Measurements from ENCODE around the gene RPA1. TPM values are rescaled to one million over a fixed set of nuclear protein-coding genes. Genes with fewer than 3 reads are reported as not detected.

RPA1 gene
- total RNA-seq, 1 experiment from 2014 or later = 211 TPM

DNA sequence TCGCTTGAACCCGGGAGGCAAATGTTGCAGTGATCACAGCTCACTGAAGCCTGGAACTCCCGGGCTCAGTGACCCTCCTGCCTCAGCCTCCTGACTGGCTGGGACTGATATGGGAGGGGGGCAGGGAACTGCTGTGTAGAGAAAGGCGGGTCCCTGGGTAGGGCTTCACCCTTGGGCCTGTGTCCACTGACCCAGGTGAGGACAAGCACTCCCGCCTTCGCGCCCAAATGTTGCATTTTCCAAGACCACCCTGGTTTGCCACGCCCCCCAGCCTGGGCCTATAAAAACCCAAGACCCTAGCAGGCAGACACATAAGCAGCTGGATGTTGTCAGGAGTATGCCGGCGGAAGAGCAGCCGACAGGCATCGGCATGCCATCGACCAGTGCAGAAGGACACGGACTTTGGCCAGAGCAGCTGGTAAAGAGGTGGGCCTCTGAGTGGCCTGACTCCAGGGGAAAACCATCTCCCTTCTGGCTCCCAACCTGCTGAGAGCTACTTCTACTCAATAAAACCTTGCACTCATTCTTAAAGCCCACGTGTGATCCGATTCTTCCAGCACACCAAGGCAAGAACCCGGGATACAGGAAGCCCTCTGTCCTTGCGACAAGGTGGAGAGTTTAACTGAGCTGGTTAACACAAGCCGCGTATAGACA lies 19.2 kb upstream of the RPA1 start:
- Histone ChIP-seq H3K4me1 (ENCODE audit: insufficient read depth, low read length, poor library complexity, severe bottlenecking) (peaks cover 5% of the 10 kb centered on the region), H3K9me3 (ENCODE audit: low read depth, low read length, poor library complexity, severe bottlenecking) (no peaks in the 10 kb centered on the region), H3K4me3 (ENCODE audit: low read depth, low read length, poor library complexity, severe bottlenecking) (no peak overlapping the region), H3K27ac (ENCODE audit: low read depth, low read length, poor library complexity, severe bottlenecking) (no peak overlapping the region), H3K36me3 (ENCODE audit: insufficient read depth, low read length, poor library complexity, severe bottlenecking) (peaks cover 22% of the 10 kb centered on the region), H3K27me3 (replicated peaks; ENCODE audit: insufficient read depth, low read depth, low read length, poor library complexity) (no peaks in the 10 kb centered on the region)
- DNase-seq (ENCODE audit: low spot score) = no peak
- CTCF ChIA-PET = no interaction called here
- BruUV-seq (replicated peaks) = no TSS peak
- no peak for TF ChIP-seq EZH2 (IDR thresholded peaks at IDR 0.05; ENCODE audit: borderline replicate concordance, low read depth, low read length, poor library complexity, severe bottlenecking)
- TF ChIP-seq, protein P1, sequence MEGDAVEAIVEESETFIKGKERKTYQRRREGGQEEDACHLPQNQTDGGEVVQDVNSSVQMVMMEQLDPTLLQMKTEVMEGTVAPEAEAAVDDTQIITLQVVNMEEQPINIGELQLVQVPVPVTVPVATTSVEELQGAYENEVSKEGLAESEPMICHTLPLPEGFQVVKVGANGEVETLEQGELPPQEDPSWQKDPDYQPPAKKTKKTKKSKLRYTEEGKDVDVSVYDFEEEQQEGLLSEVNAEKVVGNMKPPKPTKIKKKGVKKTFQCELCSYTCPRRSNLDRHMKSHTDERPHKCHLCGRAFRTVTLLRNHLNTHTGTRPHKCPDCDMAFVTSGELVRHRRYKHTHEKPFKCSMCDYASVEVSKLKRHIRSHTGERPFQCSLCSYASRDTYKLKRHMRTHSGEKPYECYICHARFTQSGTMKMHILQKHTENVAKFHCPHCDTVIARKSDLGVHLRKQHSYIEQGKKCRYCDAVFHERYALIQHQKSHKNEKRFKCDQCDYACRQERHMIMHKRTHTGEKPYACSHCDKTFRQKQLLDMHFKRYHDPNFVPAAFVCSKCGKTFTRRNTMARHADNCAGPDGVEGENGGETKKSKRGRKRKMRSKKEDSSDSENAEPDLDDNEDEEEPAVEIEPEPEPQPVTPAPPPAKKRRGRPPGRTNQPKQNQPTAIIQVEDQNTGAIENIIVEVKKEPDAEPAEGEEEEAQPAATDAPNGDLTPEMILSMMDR (conservative IDR thresholded peaks at IDR 0.05; ENCODE audit: low read depth, low read length) = no peak
- intact Hi-C loops (cut with micrococcal nuclease; ENCODE audit: unreplicated experiment) = no loop called here
- POLR2A ChIA-PET (ENCODE audit: low non-redundant PET) = no interaction called here

DNA sequence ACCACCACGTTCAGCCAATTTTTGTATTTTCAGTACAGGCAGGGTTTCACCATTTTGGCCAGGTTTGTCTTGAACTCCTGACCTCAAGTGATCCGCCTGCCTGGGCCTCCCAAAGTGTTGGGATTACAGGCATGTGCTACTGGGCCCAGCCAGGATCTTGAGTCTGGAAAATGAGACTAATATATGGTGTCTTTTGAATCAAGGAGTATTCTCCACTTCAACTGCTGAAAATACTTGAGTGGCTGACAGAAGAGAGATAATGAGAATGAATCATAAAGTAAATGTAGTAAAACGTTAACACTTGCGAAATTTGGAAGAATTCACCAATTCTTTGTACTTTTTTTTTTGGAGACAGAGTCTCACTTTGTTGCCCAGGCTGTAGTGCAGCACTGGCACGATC lies 16.7 kb upstream of the RPA1 start:
- H3K36me3 ChIP-seq (ENCODE audit: insufficient read depth, low read length, poor library complexity, severe bottlenecking) = peaks cover 16% of the 10 kb centered on the region
- no peaks in the 10 kb centered on the region for H3K27me3 ChIP-seq (replicated peaks; ENCODE audit: insufficient read depth, low read depth, low read length, poor library complexity)
- POLR2A ChIA-PET (ENCODE audit: low non-redundant PET) = no interaction called here
- no peak for TF ChIP-seq EZH2 (IDR thresholded peaks at IDR 0.05; ENCODE audit: borderline replicate concordance, low read depth, low read length, poor library complexity, severe bottlenecking)
- TF ChIP-seq, protein P1 (conservative IDR thresholded peaks at IDR 0.05; ENCODE audit: low read depth, low read length) = no peak
- CTCF ChIA-PET = no interaction called here
- DNase-seq (ENCODE audit: low spot score) = no peak
- H3K27ac ChIP-seq (ENCODE audit: low read depth, low read length, poor library complexity, severe bottlenecking) = no peak overlapping the region
- peaks cover 5% of the 10 kb centered on the region for H3K4me1 ChIP-seq (ENCODE audit: insufficient read depth, low read length, poor library complexity, severe bottlenecking)
- BruUV-seq (replicated peaks) = no TSS peak
- no peak overlapping the region for H3K4me3 ChIP-seq (ENCODE audit: low read depth, low read length, poor library complexity, severe bottlenecking)
- intact Hi-C loops (cut with micrococcal nuclease; ENCODE audit: unreplicated experiment) = no loop called here
- H3K9me3 ChIP-seq (ENCODE audit: low read depth, low read length, poor library complexity, severe bottlenecking) = no peaks in the 10 kb centered on the region

DNA sequence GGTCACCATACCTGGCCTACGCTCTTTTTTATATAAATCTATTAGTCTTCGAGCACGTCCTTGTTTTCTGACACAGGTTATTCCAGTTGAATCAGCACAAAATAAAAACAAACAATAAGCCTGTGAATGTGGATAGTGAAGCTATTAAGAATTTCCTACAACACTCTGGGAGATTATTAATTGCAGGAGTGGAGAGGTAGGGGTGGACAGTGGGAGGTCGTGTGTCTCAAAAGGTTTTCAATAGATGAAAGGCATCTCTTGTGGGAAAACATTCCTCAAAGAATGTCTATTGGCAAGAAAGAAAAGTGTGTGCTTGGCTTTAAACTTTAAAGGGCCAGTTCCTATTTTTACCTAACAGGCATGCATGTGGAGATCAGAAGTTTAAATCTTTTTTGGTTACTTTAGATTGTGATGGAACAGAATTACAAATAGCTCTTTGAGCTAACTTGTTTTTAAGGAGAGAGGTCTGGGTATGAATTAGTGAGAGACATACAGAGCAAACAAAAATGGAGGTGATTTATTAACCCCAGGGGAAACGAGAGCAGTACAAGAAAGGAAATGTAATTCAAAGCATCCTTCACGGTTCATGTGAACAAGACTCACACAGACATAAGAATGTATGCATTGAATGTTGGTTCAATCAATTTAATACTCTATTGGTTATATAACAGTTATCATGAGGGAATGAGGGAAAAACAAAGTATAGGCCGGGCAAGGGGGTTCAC lies 9.1 kb upstream of the RPA1 start:
- peak; percentile 68 for DNase-seq (ENCODE audit: low spot score)
- H3K9me3 ChIP-seq (ENCODE audit: low read depth, low read length, poor library complexity, severe bottlenecking) = no peaks in the 10 kb centered on the region
- H3K36me3 ChIP-seq (ENCODE audit: insufficient read depth, low read length, poor library complexity, severe bottlenecking) = peaks cover 22% of the 10 kb centered on the region
- H3K4me1 ChIP-seq (ENCODE audit: insufficient read depth, low read length, poor library complexity, severe bottlenecking) = peaks cover 27% of the 10 kb centered on the region
- ChIA-PET CTCF (interaction anchor here (0.6 kb wide), 1 partner anchor 152 kb away, joined by 3 read pairs; no protein-coding TSS in a partner anchor), POLR2A (ENCODE audit: low non-redundant PET) (interaction anchor here (0.5 kb wide), 1 partner anchor 155 kb away, joined by 4 read pairs; no protein-coding TSS in a partner anchor)
- no peaks in the 10 kb centered on the region for H3K27me3 ChIP-seq (replicated peaks; ENCODE audit: insufficient read depth, low read depth, low read length, poor library complexity)
- no TSS peak for BruUV-seq (replicated peaks)
- no peak overlapping the region for H3K4me3 ChIP-seq (ENCODE audit: low read depth, low read length, poor library complexity, severe bottlenecking)
- TF ChIP-seq EZH2 (IDR thresholded peaks at IDR 0.05; ENCODE audit: borderline replicate concordance, low read depth, low read length, poor library complexity, severe bottlenecking) = no peak
- TF ChIP-seq, protein P1 (conservative IDR thresholded peaks at IDR 0.05; ENCODE audit: low read depth, low read length) = no peak
- peak overlapping the region; percentile 29 for H3K27ac ChIP-seq (ENCODE audit: low read depth, low read length, poor library complexity, severe bottlenecking)
- intact Hi-C loops (cut with micrococcal nuclease; ENCODE audit: unreplicated experiment) = no loop called here
